Mesodermal cell (in vitro differentiated cells): ENCODE results near the gene PRRT1B.
"Not testable (repeated sequence)": the region's sequence is repeated elsewhere in the genome, so short reads cannot be mapped to it uniquely, and the experiment has no call there.

Source experiments
- H3K27ac ChIP-seq: 2 replicates; pipeline ENCODE4 v1.7.0; 2013; ENCODE audit warnings: mild to moderate bottlenecking, low read depth, low read length, moderate library complexity; ENCODE audit not compliant: severe bottlenecking
- H3K36me3 ChIP-seq: 2 replicates; pipeline ENCODE4 v1.7.1; 2013; ENCODE audit warnings: mild to moderate bottlenecking, low read length, moderate library complexity; ENCODE audit not compliant: control insufficient read depth, insufficient read depth
- H3K4me1 ChIP-seq: one replicate; pipeline ENCODE4 v1.7.1; 2013; ENCODE audit warnings: mild to moderate bottlenecking, low read length; ENCODE audit not compliant: insufficient read depth, control insufficient read depth, poor library complexity, severe bottlenecking
- H3K4me3 ChIP-seq: 2 replicates; pipeline ENCODE4 v1.7.0; 2013; ENCODE audit warnings: low read length, control low read depth, mild to moderate bottlenecking; ENCODE audit not compliant: insufficient read depth, poor library complexity, severe bottlenecking; ENCODE audit errors: extremely low read depth
- H3K9me3 ChIP-seq: 2 replicates; pipeline ENCODE4 v1.7.1; 2013; ENCODE audit warnings: mild to moderate bottlenecking, low read length, moderate library complexity; ENCODE audit not compliant: control insufficient read depth
- WGBS, 2 experiments: methylation state at CpG; one replicate each; pipeline ENCODE4 v1.1.5; 2013; ENCODE audit warnings: missing lambda C conversion rate in 2 of 2; ENCODE audit not compliant: insufficient coverage in 2 of 2; 5-methylcytosine and 5-hydroxymethylcytosine counted together

The PRRT1B gene

GRCh38 chr9:131530920-131531832 is 14.1 kb upstream of the PRRT1B start, which contains the start of gene UCK1:
UCK1 (minus strand) TSS chr9:131531263; CDS start chr9:131531174, 89 bp downstream.
- WGBS, 2 experiments: 22 to 25% methylated on average over 73 to 101 of the region's 103 CpGs
- no peak within 1 kb of the TSS for H3K27ac ChIP-seq
- H3K4me3 ChIP-seq: peak within 1 kb of the TSS; percentile 77
- H3K36me3 ChIP-seq: peaks cover 41% of the 10 kb centered on the region
- H3K9me3 ChIP-seq: no peaks in the 10 kb centered on the region
- H3K4me1 ChIP-seq: peaks cover 5% of the 10 kb centered on the region

- WGBS, 2 experiments: 86 to 92% methylated on average over 1 to 4 of the region's 8 CpGs
- Histone ChIP-seq H3K27ac (no peak overlapping the region), H3K9me3 (no peaks in the 10 kb centered on the region), H3K4me3 (no peak overlapping the region), H3K4me1 (peaks cover 5% of the 10 kb centered on the region), H3K36me3 (peaks cover 5% of the 10 kb centered on the region)
These were observed 10.5 kb upstream of the PRRT1B start for GRCh38 chr9:131534721-131535237.

GRCh38 chr9:131537946-131538345 is 7.4 kb upstream of the PRRT1B start:
- H3K4me3 ChIP-seq: no peak overlapping the region
- no peaks in the 10 kb centered on the region for H3K4me1 ChIP-seq
- H3K9me3 ChIP-seq: peaks cover 2% of the 10 kb centered on the region
- no peaks in the 10 kb centered on the region for H3K36me3 ChIP-seq
- no peak overlapping the region for H3K27ac ChIP-seq
- 93 to 96% methylated on average over 13 to 15 of the region's 19 CpGs for WGBS, 2 experiments

GRCh38 chr9:131539223-131539923 is 6.0 kb upstream of the PRRT1B start:
- 90 to 94% methylated on average over 5 to 6 of the region's 7 CpGs for WGBS, 2 experiments
- no peak overlapping the region for H3K4me3 ChIP-seq
- H3K9me3 ChIP-seq: peaks cover 16% of the 10 kb centered on the region

GRCh38 chr9:131543141-131543540 is 2.2 kb upstream of the PRRT1B start:
- Histone ChIP-seq H3K4me3 (no peak overlapping the region), H3K4me1 (no peaks in the 10 kb centered on the region), H3K27ac (no peak overlapping the region), H3K36me3 (no peaks in the 10 kb centered on the region), H3K9me3 (peaks cover 18% of the 10 kb centered on the region)
- WGBS, 2 experiments: 80 to 81% methylated on average over 2 to 3 of the region's 6 CpGs

More at GRCh38 chr9:131539223-131539923, 6.0 kb upstream of the PRRT1B start:
- no peaks in the 10 kb centered on the region for H3K4me1 ChIP-seq
- no peak overlapping the region for H3K27ac ChIP-seq
- no peaks in the 10 kb centered on the region for H3K36me3 ChIP-seq

GRCh38 chr9:131545786-131546335 is 538 bp downstream of the PRRT1B start:
- 61 to 62% methylated on average over 10 to 26 of the region's 30 CpGs for WGBS, 2 experiments
- Histone ChIP-seq H3K4me3 (no peak overlapping the region), H3K4me1 (no peaks in the 10 kb centered on the region), H3K36me3 (no peaks in the 10 kb centered on the region), H3K9me3 (peaks cover 18% of the 10 kb centered on the region), H3K27ac (no peak overlapping the region)

- Histone ChIP-seq H3K4me3 (no peak overlapping the region), H3K27ac (no peak overlapping the region)
These were observed 1.2 kb downstream of the PRRT1B start for GRCh38 chr9:131546336-131547084.

GRCh38 chr9:131549186-131549585 is 3.9 kb downstream of the PRRT1B start:
- H3K9me3 ChIP-seq, H3K27ac ChIP-seq, H3K4me3 ChIP-seq, H3K36me3 ChIP-seq, H3K4me1 ChIP-seq: not testable (repeated sequence)
- WGBS, 2 experiments: 90 to 91% methylated on average over 7 to 10 of the region's 10 CpGs

More at GRCh38 chr9:131546336-131547084, 1.2 kb downstream of the PRRT1B start:
- no peaks in the 10 kb centered on the region for H3K4me1 ChIP-seq
- WGBS, 2 experiments: 48 to 59% methylated on average over 35 to 38 of the region's 49 CpGs
- no peaks in the 10 kb centered on the region for H3K36me3 ChIP-seq
- H3K9me3 ChIP-seq: peaks cover 18% of the 10 kb centered on the region

- WGBS, 2 experiments: 90 to 93% methylated on average over 8 of the region's 8 CpGs
- H3K27ac ChIP-seq, H3K4me1 ChIP-seq, H3K9me3 ChIP-seq, H3K36me3 ChIP-seq, H3K4me3 ChIP-seq: not testable (repeated sequence)
These were observed 5.1 kb downstream of the PRRT1B start for GRCh38 chr9:131550465-131550864.

GRCh38 chr9:131552030-131552429 is 6.7 kb downstream of the PRRT1B start:
- no peak overlapping the region for H3K4me3 ChIP-seq
- WGBS, 2 experiments: 87 to 100% methylated on average over 3 to 6 of the region's 6 CpGs
- peaks cover 3% of the 10 kb centered on the region for H3K4me1 ChIP-seq
- peaks cover 4% of the 10 kb centered on the region for H3K9me3 ChIP-seq
- H3K36me3 ChIP-seq: no peaks in the 10 kb centered on the region
- H3K27ac ChIP-seq: no peak overlapping the region
